Bone marrow (tissue), 2 donors: ENCODE data around the gene GOSR1.
"Not testable (repeated sequence)": the region's sequence is repeated elsewhere in the genome, so short reads cannot be mapped to it uniquely, and the experiment has no call there.

Experiments
- DNase-seq, 2 donors: peaks; one replicate each; lab custom pipeline; 2025; lab: John Stamatoyannopoulos, UW

GOSR1 gene

GRCh38 chr17:30575648-30576325, 98.6 kb downstream of the GOSR1 start:
- not testable (repeated sequence) for DNase-seq

GRCh38 chr17:30576326-30576861, 99.2 kb downstream of the GOSR1 start:
- DNase-seq, result no peak
